A549 (cell line): ENCODE data around the gene SLC9A9. TPM values are rescaled to one million over a fixed set of nuclear protein-coding genes. Genes with fewer than 3 reads are reported as not detected.

Source experiments
- ATAC-seq, 2 experiments: fragments of 200-7000 bp in 1 of 2; fragments of >200 bp in 1 of 2; cut with Nextera tagmentation in 1 of 2; cut with Tn5 transposase in 1 of 2; 3 replicates each; pipeline versions ENCODE4 v1.8.0 to v1.9.1; 2018 to 2020; ENCODE audit warnings: mild to moderate bottlenecking in 1 of 2, moderate library complexity in 1 of 2
- CTCF ChIA-PET: fragments of 300-600 bp; sonication (Branson Sonifier 250); formaldehyde crosslinking; extraction: SDS; loops from one replicate; lab custom pipeline; 2021; ENCODE audit warnings: antibody characterized with exemption, inconsistent platforms; lab: Yijun Ruan, JAX
- POLR2A ChIA-PET: fragments of 350-600 bp; formaldehyde crosslinking; extraction: SDS; loops from one replicate; lab custom pipeline; 2021; ENCODE audit warnings: antibody characterized with exemption, inconsistent platforms; lab: Yijun Ruan, JAX
- DNase-seq, 2 experiments: peaks; one replicate each; pipeline versions ENCODE4 v3.0.0 to v3.0.0-alpha.2; 2011 to 2016; ENCODE audit warnings: low read depth in 1 of 2, low spot score in 1 of 2
- FAIRE-seq: peaks from 2 replicates; lab custom pipeline; 2011; peaks lifted over from hg19 to GRCh38; lab: Jason Lieb, UNC
- H3K27ac ChIP-seq, 2 experiments: fragments of >200 bp; sonication (Bioruptor Twin); formaldehyde crosslinking; 3 replicates each; pipeline ENCODE4 v1.5.1; 2016 to 2017
- H3K4me1 ChIP-seq: fragments of >200 bp; sonication (Bioruptor Twin); formaldehyde crosslinking; 3 replicates; pipeline ENCODE4 v1.6.1; 2016
- H3K4me2 ChIP-seq: fragments of >200 bp; sonication (Bioruptor Twin); formaldehyde crosslinking; 3 replicates; pipeline ENCODE4 v1.6.1; 2016
- H3K4me3 ChIP-seq: fragments of >200 bp; sonication (Bioruptor Twin); formaldehyde crosslinking; 3 replicates; pipeline ENCODE4 v1.5.1; 2016
- H3K9me3 ChIP-seq: fragments of >200 bp; sonication (Bioruptor Twin); formaldehyde crosslinking; 3 replicates; pipeline ENCODE4 v1.6.1; 2016
- BHLHE40 ChIP-seq: IDR thresholded peaks from 2 replicates; pipeline ENCODE4 v1.6.1; 2012; ENCODE audit warnings: low read depth, low read length, inconsistent platforms
- CHD4 ChIP-seq: fragments of 200-600 bp; sonication (generic); IDR thresholded peaks from 2 replicates; pipeline ENCODE4 v1.6.1; 2016; ENCODE audit warnings: antibody characterized with exemption, mild to moderate bottlenecking, borderline replicate concordance
- CTCF ChIP-seq: fragments of >200 bp; sonication (Bioruptor Twin); formaldehyde crosslinking; IDR thresholded peaks from 3 replicates; pipeline ENCODE4 v1.5.1; 2016
- E2F6 ChIP-seq: IDR thresholded peaks from 2 replicates; pipeline ENCODE4 v1.6.1; 2012; ENCODE audit warnings: low read depth, borderline replicate concordance
- EHMT2 ChIP-seq: fragments of 200-600 bp; sonication (generic); IDR thresholded peaks from 2 replicates; pipeline ENCODE4 v1.6.1; 2016; ENCODE audit warnings: antibody characterized with exemption, low read depth, mild to moderate bottlenecking, moderate library complexity
- EP300 ChIP-seq, 2 experiments: fragments of >200 bp; sonication (Bioruptor Twin); formaldehyde crosslinking; IDR thresholded peaks; 2 replicates in 1 of 2; 3 replicates in 1 of 2; pipeline ENCODE4 v1.6.1; 2016 to 2017
- FOSB ChIP-seq: fragments of 250-450 bp; sonication (Bioruptor Pico); IDR thresholded peaks from 2 replicates; pipeline ENCODE4 v1.5.0; 2020; ENCODE audit warnings: mild to moderate bottlenecking, moderate library complexity
- HDAC2 ChIP-seq: fragments of 200-600 bp; sonication (generic); IDR thresholded peaks from 2 replicates; pipeline ENCODE4 v1.6.1; 2016
- HOXA7 ChIP-seq: fragments of 250-450 bp; sonication (Bioruptor Pico); IDR thresholded peaks from 2 replicates; pipeline ENCODE4 v1.5.0; 2020; ENCODE audit warnings: mild to moderate bottlenecking, moderate library complexity
- HOXB5 ChIP-seq: fragments of 250-450 bp; sonication (Bioruptor Pico); IDR thresholded peaks from 2 replicates; pipeline ENCODE4 v1.5.0; 2020; ENCODE audit warnings: mild to moderate bottlenecking, moderate library complexity
- MYC ChIP-seq: IDR thresholded peaks from 2 replicates; pipeline ENCODE4 v1.6.1; 2012; ENCODE audit warnings: mild to moderate bottlenecking, inconsistent platforms, low read length, improper control_type of control experiment, borderline replicate concordance
- NFE2L2 ChIP-seq: fragments of 150-350 bp; conservative IDR thresholded peaks from 2 replicates; pipeline ENCODE4 v1.6.1; 2014; ENCODE audit warnings: low read length
- PBX3 ChIP-seq: IDR thresholded peaks from 2 replicates; pipeline ENCODE4 v1.6.1; 2012
- POLR2AphosphoS2 ChIP-seq: conservative IDR thresholded peaks from 2 replicates; pipeline ENCODE4 v1.6.1; 2012; ENCODE audit warnings: low read length, improper control_type of control experiment, inconsistent platforms
- RAD21 ChIP-seq, 2 experiments: fragments of >200 bp in 1 of 2; sonication (Bioruptor Twin) in 1 of 2; formaldehyde crosslinking in 1 of 2; IDR thresholded peaks in 1 of 2; conservative IDR thresholded peaks in 1 of 2; 2 replicates in 1 of 2; 3 replicates in 1 of 2; pipeline ENCODE4 v1.6.1; 2012 to 2018; ENCODE audit warnings: inconsistent platforms in 1 of 2
- RCOR1 ChIP-seq: fragments of 150-350 bp; IDR thresholded peaks from 2 replicates; pipeline ENCODE4 v1.6.1; 2014; ENCODE audit warnings: antibody characterized with exemption, low read length, low read depth
- SREBF2 ChIP-seq: fragments of 450-650 bp; IDR thresholded peaks from 2 replicates; pipeline ENCODE4 v1.6.1; 2014; ENCODE audit warnings: mild to moderate bottlenecking, moderate library complexity
- ZC3H11A ChIP-seq: fragments of 450-650 bp; IDR thresholded peaks from 2 replicates; pipeline ENCODE4 v1.6.1; 2014; ENCODE audit warnings: antibody characterized with exemption, mild to moderate bottlenecking
- WGBS: methylation state at CpG from one replicate; pipeline ENCODE4 v1.1.6; 2017; ENCODE audit errors: missing lambda C conversion rate; 5-methylcytosine and 5-hydroxymethylcytosine counted together
- polyA plus RNA-seq, 4 experiments: library from polyadenylated mRNA; depleted of rRNA in 3 of 4; stranded (reverse); fragments of >200 nt; fragmentation: RNase III in 1 of 4; extraction: RNeasy Plus Mini Kit Qiagen cat#74134 plus additional on column Dnase treatment in 1 of 4; gene quantifications; 2 replicates in 3 of 4; 3 replicates in 1 of 4; pipeline ENCODE4 v1.2.3, GENCODE V29; 2011 to 2017

Gene SLC9A9
- polyA plus RNA-seq, 2 of the 4 experiments (the other 2 are of a cell fraction), result 0.10 to 0.32 TPM

GRCh38 chr3:143418391-143418790, 429.9 kb downstream of the SLC9A9 start:
- WGBS, result 62% methylated on average over 3 of the region's 3 CpGs
- CTCF ChIA-PET, result no interaction called here
- Histone ChIP-seq H3K4me2 (no peak overlapping the region), H3K27ac (no peak overlapping the region), H3K9me3 (no peaks in the 10 kb centered on the region), H3K4me1 (no peaks in the 10 kb centered on the region), H3K4me3 (no peak overlapping the region)
- POLR2A ChIA-PET, result no interaction called here
- FAIRE-seq, result no peak
- no peak for ATAC-seq
- TF ChIP-seq RAD21 (conservative IDR thresholded peaks at IDR 0.05 in 1 of 2, IDR thresholded peaks at IDR 0.05 in 1 of 2) (no peak), EHMT2 (no peak), POLR2AphosphoS2 (no peak), SREBF2 (no peak), NFE2L2 (no peak)
- no peak for DNase-seq

- no peak for DNase-seq
- ChIA-PET CTCF (no interaction called here), POLR2A (no interaction called here)
- no peaks in the 10 kb centered on the region for H3K4me1 ChIP-seq
- no peak overlapping the region for H3K4me2 ChIP-seq
- no peaks in the 10 kb centered on the region for H3K9me3 ChIP-seq
- H3K4me3 ChIP-seq, result no peak overlapping the region
- 17% methylated on average over 2 of the region's 2 CpGs for WGBS
- H3K27ac ChIP-seq, result no peak overlapping the region
- ATAC-seq, result no peak
- TF ChIP-seq HDAC2 (no peak), FOSB (CRISPR knock-in tag) (no peak), RCOR1 (no peak), MYC (no peak), HOXA7 (CRISPR knock-in tag) (no peak), EP300 (IDR thresholded peaks at IDR 0.05) (no peak), BHLHE40 (no peak), HOXB5 (CRISPR knock-in tag) (no peak), PBX3 (no peak)
- FAIRE-seq, result no peak
Observed at GRCh38 chr3:143416229-143416628, 432.0 kb downstream of the SLC9A9 start.

- WGBS, result 46% methylated on average over 2 of the region's 2 CpGs
- DNase-seq (no peak), ATAC-seq (no peak), FAIRE-seq (no peak)
- no peak overlapping the region for H3K4me2 ChIP-seq
- ChIA-PET CTCF (no interaction called here), POLR2A (no interaction called here)
- no peaks in the 10 kb centered on the region for H3K4me1 ChIP-seq
- no peak overlapping the region for H3K4me3 ChIP-seq
- no peak overlapping the region for H3K27ac ChIP-seq
- no peaks in the 10 kb centered on the region for H3K9me3 ChIP-seq
- TF ChIP-seq CHD4 (no peak), E2F6 (no peak), CTCF (no peak), SREBF2 (no peak), ZC3H11A (no peak)
Observed at GRCh38 chr3:143414571-143415253, 433.6 kb downstream of the SLC9A9 start.
